Trophoblast cell (in vitro differentiated cells and primary cell): ENCODE data around the gene SOS1.

ENCODE experiments used
- DNase-seq, 2 donors: peaks; one replicate each; pipeline ENCODE4 v3.0.0-alpha.2; 2016
- H2AFZ ChIP-seq: 2 replicates; pipeline ENCODE4 v1.6.1; 2013; ENCODE audit warnings: low read length, moderate library complexity, mild to moderate bottlenecking; ENCODE audit not compliant: insufficient read depth, poor library complexity
- H2AK5ac ChIP-seq: 2 replicates; pipeline ENCODE4 v1.6.1; 2013; ENCODE audit warnings: mild to moderate bottlenecking, low read length
- H2BK120ac ChIP-seq: 2 replicates; pipeline ENCODE4 v1.6.1; 2013; ENCODE audit warnings: low read length, mild to moderate bottlenecking, moderate library complexity; ENCODE audit not compliant: insufficient read depth, poor library complexity
- H2BK12ac ChIP-seq: 2 replicates; pipeline ENCODE4 v1.6.1; 2013; ENCODE audit warnings: mild to moderate bottlenecking, low read length, moderate library complexity
- H2BK5ac ChIP-seq: 2 replicates; pipeline ENCODE4 v1.6.1; 2013; ENCODE audit warnings: low read length, low read depth, moderate library complexity, mild to moderate bottlenecking; ENCODE audit not compliant: poor library complexity
- H3K14ac ChIP-seq: 2 replicates; pipeline ENCODE4 v1.6.1; 2013; ENCODE audit warnings: mild to moderate bottlenecking, low read length
- H3K18ac ChIP-seq: 2 replicates; pipeline ENCODE4 v1.6.1; 2013; ENCODE audit warnings: mild to moderate bottlenecking, low read length
- H3K23ac ChIP-seq: 2 replicates; pipeline ENCODE4 v1.6.1; 2013; ENCODE audit warnings: low read length
- H3K27ac ChIP-seq: 2 replicates; pipeline ENCODE4 v1.5.1; 2013; ENCODE audit warnings: low read depth, mild to moderate bottlenecking, inconsistent platforms, low read length, moderate library complexity
- H3K27me3 ChIP-seq: 2 replicates; pipeline ENCODE4 v1.6.1; 2013; ENCODE audit warnings: inconsistent platforms, mild to moderate bottlenecking, low read length, moderate library complexity; ENCODE audit not compliant: insufficient read depth
- H3K36me3 ChIP-seq, 2 experiments: 1 replicate in 1 of 2; 2 replicates in 1 of 2; pipeline ENCODE4 v1.6.1; 2013; ENCODE audit warnings: low read length in 2 of 2, mild to moderate bottlenecking in 2 of 2, moderate library complexity in 1 of 2; ENCODE audit not compliant: insufficient read depth in 2 of 2, control insufficient read depth in 1 of 2
- H3K4ac ChIP-seq: 2 replicates; pipeline ENCODE4 v1.6.1; 2013; ENCODE audit warnings: low read depth, mild to moderate bottlenecking, low read length, moderate library complexity
- H3K4me1 ChIP-seq, 2 experiments: 1 replicate in 1 of 2; 2 replicates in 1 of 2; pipeline ENCODE4 v1.6.1; 2013; ENCODE audit warnings: low read length in 2 of 2, mild to moderate bottlenecking in 2 of 2, moderate library complexity in 1 of 2; ENCODE audit not compliant: insufficient read depth in 2 of 2, control insufficient read depth in 1 of 2
- H3K4me2 ChIP-seq: 2 replicates; pipeline ENCODE4 v1.6.1; 2013; ENCODE audit warnings: inconsistent platforms, mild to moderate bottlenecking, low read length, moderate library complexity
- H3K4me3 ChIP-seq: 2 replicates; pipeline ENCODE4 v1.5.1; 2013; ENCODE audit warnings: mild to moderate bottlenecking, low read depth, low read length, inconsistent platforms
- H3K79me1 ChIP-seq: one replicate; pipeline ENCODE4 v1.6.1; 2013; ENCODE audit warnings: low read length
- H3K79me2 ChIP-seq: 2 replicates; pipeline ENCODE4 v1.6.1; 2013; ENCODE audit warnings: low read length, mild to moderate bottlenecking; ENCODE audit not compliant: control insufficient read depth, insufficient read depth, poor library complexity
- H3K9ac ChIP-seq: 2 replicates; pipeline ENCODE4 v1.6.1; 2013; ENCODE audit warnings: mild to moderate bottlenecking, low read length
- H3K9me3 ChIP-seq: 2 replicates; pipeline ENCODE4 v1.6.1; 2013; ENCODE audit warnings: low read depth, mild to moderate bottlenecking, control low read depth, inconsistent platforms, low read length; ENCODE audit not compliant: insufficient read depth
- H4K12ac ChIP-seq: 2 replicates; pipeline ENCODE4 v1.6.1; 2013; ENCODE audit warnings: low read depth, mild to moderate bottlenecking, low read length, moderate library complexity
- H4K8ac ChIP-seq: 2 replicates; pipeline ENCODE4 v1.6.1; 2013; ENCODE audit warnings: low read depth, mild to moderate bottlenecking, low read length, moderate library complexity
- H4K91ac ChIP-seq: one replicate; pipeline ENCODE4 v1.6.1; 2013; ENCODE audit warnings: low read depth, mild to moderate bottlenecking, low read length, moderate library complexity
- WGBS: extraction: QIAGEN DNeasy Blood & Tissue Kit; methylation state at CpG from one replicate; pipeline ENCODE4 v1.1.7; 2013; ENCODE audit warnings: missing lambda C conversion rate; ENCODE audit not compliant: insufficient read length, insufficient coverage; ENCODE audit errors: extremely low coverage; 5-methylcytosine and 5-hydroxymethylcytosine counted together

Gene SOS1

DNA sequence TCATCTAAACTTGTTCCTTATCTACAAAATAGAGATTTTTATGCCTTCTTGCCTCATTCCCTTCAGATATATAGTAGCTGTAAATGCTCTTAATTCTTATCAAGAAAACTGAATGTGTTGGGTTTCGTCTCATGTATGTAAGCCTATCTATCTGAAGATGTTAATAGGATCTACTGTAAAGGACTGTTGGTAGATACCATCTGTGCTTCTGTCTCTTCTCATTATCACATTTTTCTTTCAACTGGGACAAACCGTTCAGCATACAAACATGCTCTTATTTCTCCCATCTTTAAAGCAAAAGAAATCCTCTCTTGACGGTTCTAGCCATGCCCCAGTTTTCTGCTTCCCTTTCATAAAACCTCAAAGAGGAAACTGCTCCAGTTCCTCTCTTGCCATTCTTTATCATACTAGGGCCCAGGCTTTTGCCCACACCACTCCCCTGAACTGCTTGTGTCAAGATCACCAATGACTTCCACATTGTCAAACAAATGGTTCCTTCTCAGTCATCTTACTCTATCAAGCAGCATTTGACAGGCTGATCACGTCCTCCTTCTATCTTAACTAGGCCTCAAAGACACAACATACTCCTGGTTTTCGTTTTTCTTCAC lies 142.5 kb downstream of the SOS1 start:
- Histone ChIP-seq H3K79me1 (no peaks in the 10 kb centered on the region), H3K4me3 (no peak overlapping the region), H3K79me2 (no peaks in the 10 kb centered on the region), H3K9ac (no peak overlapping the region), H3K27ac (no peak overlapping the region), H3K23ac (no peak overlapping the region), H3K36me3 (no peaks in the 10 kb centered on the region), H3K27me3 (no peaks in the 10 kb centered on the region), H3K14ac (no peak overlapping the region), H3K4me2 (no peak overlapping the region), H3K18ac (no peak overlapping the region), H2BK120ac (no peak overlapping the region), H3K4me1 (no peaks in the 10 kb centered on the region), H3K9me3 (no peaks in the 10 kb centered on the region), H4K8ac (no peak overlapping the region), H4K91ac (no peak overlapping the region), H2AK5ac (no peak overlapping the region), H4K12ac (no peak overlapping the region), H3K4ac (no peak overlapping the region), H2BK5ac (no peak overlapping the region), H2AFZ (no peak overlapping the region), H2BK12ac (no peak overlapping the region)
- DNase-seq: no peak
- WGBS: no CpG with 5 or more reads among the region's 5 CpGs

DNA sequence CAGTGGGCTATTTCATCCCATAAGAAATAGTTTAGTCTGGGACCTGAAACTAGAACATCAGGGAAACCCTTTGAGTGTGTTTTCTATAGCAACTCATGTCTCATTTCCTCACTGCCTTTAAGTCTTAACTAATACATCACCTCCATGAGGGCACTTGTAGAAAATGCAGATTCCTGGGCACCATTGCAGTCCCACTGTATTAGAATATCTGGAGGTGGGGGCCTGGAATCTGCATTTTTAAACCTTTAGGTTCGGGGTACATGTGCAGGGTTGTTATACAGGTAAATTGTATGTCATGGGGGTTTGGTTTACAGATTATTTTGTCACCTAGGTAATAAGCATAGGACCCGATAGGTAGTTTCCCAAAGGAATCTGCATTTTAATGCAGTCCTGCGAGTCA lies 143.8 kb downstream of the SOS1 start:
- Histone ChIP-seq H3K4me1 (no peaks in the 10 kb centered on the region), H3K14ac (no peak overlapping the region), H4K8ac (no peak overlapping the region), H4K91ac (no peak overlapping the region), H3K9ac (no peak overlapping the region), H3K27me3 (no peaks in the 10 kb centered on the region), H3K9me3 (no peaks in the 10 kb centered on the region), H2BK5ac (no peak overlapping the region), H2AFZ (no peak overlapping the region), H3K36me3 (no peaks in the 10 kb centered on the region), H4K12ac (no peak overlapping the region), H2AK5ac (no peak overlapping the region), H3K18ac (no peak overlapping the region), H3K4ac (no peak overlapping the region), H3K79me1 (no peaks in the 10 kb centered on the region), H2BK120ac (no peak overlapping the region), H3K4me3 (no peak overlapping the region), H3K27ac (no peak overlapping the region), H3K23ac (no peak overlapping the region), H3K79me2 (no peaks in the 10 kb centered on the region), H2BK12ac (no peak overlapping the region), H3K4me2 (no peak overlapping the region)
- no CpG with 5 or more reads among the region's 3 CpGs for WGBS
- DNase-seq: no peak

DNA sequence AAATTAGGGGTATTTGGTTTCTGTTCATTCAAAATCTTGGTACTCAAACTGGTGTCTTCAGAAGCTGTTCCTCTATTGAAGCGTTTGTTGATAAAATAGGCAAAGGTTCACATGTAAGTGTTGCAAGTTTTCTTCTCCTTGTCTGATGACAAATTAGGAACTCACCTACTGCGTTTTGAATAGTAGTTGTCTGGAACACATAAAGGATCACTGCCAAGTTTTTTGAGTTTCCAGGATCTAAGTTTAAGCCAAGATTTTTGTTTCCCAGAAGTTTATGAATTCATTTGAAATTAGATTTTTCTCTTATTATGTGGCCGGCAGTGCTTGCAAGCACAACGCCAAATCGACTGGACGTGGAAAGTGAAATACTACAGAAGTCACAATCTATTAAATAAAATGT lies 145.8 kb downstream of the SOS1 start:
- no peak overlapping the region for H3K23ac ChIP-seq
- H2BK5ac ChIP-seq: no peak overlapping the region
- H3K18ac ChIP-seq: no peak overlapping the region
- no peak overlapping the region for H2BK12ac ChIP-seq
- no peaks in the 10 kb centered on the region for H3K4me1 ChIP-seq
- no peak overlapping the region for H3K4ac ChIP-seq
- no peak overlapping the region for H3K9ac ChIP-seq
- H2AK5ac ChIP-seq: no peak overlapping the region
- no peak overlapping the region for H4K12ac ChIP-seq
- no peaks in the 10 kb centered on the region for H3K36me3 ChIP-seq
- no peak for DNase-seq
- H4K91ac ChIP-seq: no peak overlapping the region
- no peaks in the 10 kb centered on the region for H3K79me2 ChIP-seq
- H3K4me3 ChIP-seq: no peak overlapping the region
- H3K4me2 ChIP-seq: no peak overlapping the region
- no peaks in the 10 kb centered on the region for H3K27me3 ChIP-seq
- no peaks in the 10 kb centered on the region for H3K9me3 ChIP-seq
- no peak overlapping the region for H3K14ac ChIP-seq
- no peak overlapping the region for H4K8ac ChIP-seq
- H2BK120ac ChIP-seq: no peak overlapping the region
- WGBS: no CpG with 5 or more reads among the region's 6 CpGs
- no peak overlapping the region for H3K27ac ChIP-seq
- no peaks in the 10 kb centered on the region for H3K79me1 ChIP-seq
- H2AFZ ChIP-seq: no peak overlapping the region

DNA sequence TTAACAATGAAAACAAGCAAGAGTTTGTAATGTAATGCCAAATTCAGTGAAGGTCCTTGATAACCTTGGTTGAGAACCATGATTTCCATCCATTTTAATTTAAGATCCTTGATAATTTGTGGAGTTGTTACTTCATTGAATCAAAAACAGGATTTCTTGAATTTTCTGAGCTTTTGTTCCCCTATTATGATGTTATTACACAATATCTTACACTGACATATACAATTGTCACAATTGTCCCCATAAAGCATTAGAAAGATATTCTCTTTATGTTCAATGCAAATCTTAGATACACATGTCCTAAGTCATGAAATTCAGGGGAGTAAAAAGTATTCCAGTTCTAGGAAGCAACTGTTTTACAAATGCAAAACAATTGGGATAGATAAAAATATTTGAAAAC lies 147.6 kb downstream of the SOS1 start:
- H3K23ac ChIP-seq: no peak overlapping the region
- no peak overlapping the region for H2BK120ac ChIP-seq
- no peaks in the 10 kb centered on the region for H3K79me1 ChIP-seq
- no peaks in the 10 kb centered on the region for H3K79me2 ChIP-seq
- no peak overlapping the region for H3K27ac ChIP-seq
- no peak for DNase-seq
- H3K14ac ChIP-seq: no peak overlapping the region
- no peak overlapping the region for H2BK5ac ChIP-seq
- no peak overlapping the region for H3K4me3 ChIP-seq
- H2BK12ac ChIP-seq: no peak overlapping the region
- H4K91ac ChIP-seq: no peak overlapping the region
- H3K4me1 ChIP-seq: no peaks in the 10 kb centered on the region
- no peak overlapping the region for H3K4me2 ChIP-seq
- H3K36me3 ChIP-seq: no peaks in the 10 kb centered on the region
- H2AK5ac ChIP-seq: no peak overlapping the region
- no peak overlapping the region for H3K4ac ChIP-seq
- H3K9ac ChIP-seq: no peak overlapping the region
- no peak overlapping the region for H4K8ac ChIP-seq
- H3K18ac ChIP-seq: no peak overlapping the region
- H3K9me3 ChIP-seq: no peaks in the 10 kb centered on the region
- H3K27me3 ChIP-seq: no peaks in the 10 kb centered on the region
- no peak overlapping the region for H4K12ac ChIP-seq
- no peak overlapping the region for H2AFZ ChIP-seq
